GM12874 (cell line): ENCODE results near the gene CFAP20DC.

Experiments used
- CTCF ChIP-seq: IDR thresholded peaks from 2 replicates; pipeline ENCODE4 v1.5.1; 2011; ENCODE audit warnings: low read depth, mild to moderate bottlenecking, control low read depth, low read length, moderate library complexity; ENCODE audit not compliant: insufficient read depth

Gene CFAP20DC

GRCh38 chr3:59056706-59057105 lies 6.9 kb upstream of the CFAP20DC start:
- no peak for TF ChIP-seq CTCF

DNA sequence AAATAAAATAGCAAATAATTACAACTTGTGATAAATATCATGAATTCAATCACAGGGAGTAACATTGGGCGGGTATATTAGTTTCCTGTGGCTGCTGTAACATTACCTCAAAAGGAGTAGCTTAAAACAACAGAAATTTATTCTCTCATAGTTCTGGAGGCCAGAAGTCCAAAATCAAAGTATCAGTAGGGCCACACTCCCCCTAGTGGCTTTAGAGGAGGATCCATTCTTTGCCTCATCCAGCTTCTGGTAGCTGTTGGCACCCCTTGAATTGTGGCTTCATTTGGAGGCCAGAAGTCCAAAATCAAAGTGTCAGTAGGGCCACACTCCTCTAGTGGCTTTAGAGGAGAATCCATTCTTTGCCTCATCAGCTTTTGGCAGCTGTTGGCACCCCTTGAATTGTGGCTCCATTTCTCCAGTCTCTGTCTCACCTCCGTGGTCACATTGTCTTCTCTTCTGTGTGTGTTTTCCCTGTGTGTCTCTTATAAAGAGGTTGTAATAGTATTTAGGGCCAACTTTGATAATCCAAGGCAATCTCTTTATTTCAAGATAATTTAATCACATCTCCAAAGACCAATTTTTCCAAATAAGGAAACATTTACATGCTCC lies 3.1 kb upstream of the CFAP20DC start:
- TF ChIP-seq CTCF: peak; percentile 61

DNA sequence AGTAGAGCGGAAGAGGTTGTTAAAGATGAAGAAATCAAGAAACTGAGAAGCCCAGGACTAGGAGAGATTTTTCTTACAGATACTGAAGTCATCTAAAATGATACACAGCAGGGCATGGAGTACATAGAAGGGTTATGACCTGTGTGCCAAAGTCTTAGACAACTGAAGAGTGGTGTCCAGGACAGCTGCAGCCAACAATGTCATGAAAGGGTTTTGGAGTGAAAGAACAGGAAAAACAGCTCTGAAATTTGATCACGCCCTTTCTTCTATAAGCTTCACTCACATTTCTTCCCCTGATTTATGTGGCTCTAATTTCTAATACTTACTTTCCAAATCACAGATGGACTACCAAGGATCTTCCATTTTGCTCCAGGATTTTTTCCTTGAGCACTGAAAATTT lies 3.0 kb downstream of the CFAP20DC start:
- TF ChIP-seq CTCF: no peak

GRCh38 chr3:59043391-59043790 lies 6.4 kb downstream of the CFAP20DC start:
- no peak for TF ChIP-seq CTCF

DNA sequence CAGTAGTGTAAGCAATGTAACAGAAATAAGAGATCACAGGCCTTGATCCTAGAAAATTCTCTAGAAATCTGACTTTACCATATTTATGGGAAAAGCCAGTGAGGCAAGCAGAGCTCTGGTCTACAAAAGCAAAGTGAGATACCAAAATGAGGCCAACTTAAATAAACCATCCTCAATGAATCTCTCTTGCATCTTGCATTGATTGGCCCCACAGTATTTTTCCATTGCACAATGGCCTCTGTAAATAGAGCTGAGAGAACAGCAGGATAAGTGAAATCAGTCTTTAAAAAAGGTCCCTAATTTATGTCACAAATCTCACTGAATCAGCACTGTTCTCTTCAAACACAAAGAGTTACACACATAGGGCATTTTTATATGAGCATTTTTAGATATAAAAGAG lies 8.9 kb downstream of the CFAP20DC start:
- no peak for TF ChIP-seq CTCF

DNA sequence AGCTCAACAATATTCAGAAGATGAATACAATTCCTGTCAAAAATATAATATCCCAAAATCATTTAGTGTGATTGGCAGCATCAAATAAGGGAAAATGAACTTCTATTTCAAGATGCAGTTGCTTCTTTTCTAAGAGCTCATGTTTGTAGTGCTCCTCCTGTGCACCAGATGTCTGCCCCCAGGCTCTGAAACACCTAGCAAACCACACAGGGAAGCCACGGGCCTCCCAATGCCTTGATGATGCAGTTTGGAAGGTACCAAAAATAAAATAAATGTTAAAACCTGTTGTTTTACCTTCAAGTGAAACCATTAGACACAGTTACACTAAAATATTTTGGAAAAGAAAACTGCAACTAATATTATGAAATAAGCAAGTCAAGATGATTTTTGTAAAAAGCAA lies 22.2 kb downstream of the CFAP20DC start:
- no peak for TF ChIP-seq CTCF

DNA sequence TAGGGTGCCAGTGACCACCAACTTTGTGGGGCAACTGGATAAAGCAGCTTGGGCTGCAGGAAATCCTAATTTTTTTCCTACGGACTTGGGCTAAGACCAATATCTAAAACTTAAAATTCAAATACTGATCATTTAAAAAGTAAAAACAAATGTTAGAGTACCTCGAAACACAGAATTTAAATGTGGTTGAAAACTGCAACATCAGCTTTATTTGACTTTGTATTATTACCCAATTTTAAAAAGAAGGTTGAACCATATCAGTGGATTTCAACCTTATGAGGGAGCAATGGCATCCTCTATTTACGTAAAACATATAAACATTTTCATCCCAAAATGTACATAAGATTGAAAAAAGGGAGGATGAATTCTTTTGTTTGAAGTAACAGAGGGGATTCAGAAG lies 26.2 kb downstream of the CFAP20DC start:
- no peak for TF ChIP-seq CTCF
